Left ventricle myocardium inferior (tissue), 1 donor: Measurements from ENCODE around the gene EIF2B5. TPM values are rescaled to one million over a fixed set of nuclear protein-coding genes. Genes with fewer than 3 reads are reported as not detected.
"Not testable (repeated sequence)": the region's sequence is repeated elsewhere in the genome, so short reads cannot be mapped to it uniquely, and the experiment has no call there.

Source experiments
- DNase-seq: peaks from one replicate; pipeline ENCODE4 v3.0.0-alpha.2; 2020
- H3K27ac ChIP-seq: fragments of 200-600 bp; replicated peaks from 2 replicates; pipeline ENCODE4 v1.8.0; 2021
- H3K27me3 ChIP-seq: fragments of 200-600 bp; 2 replicates; pipeline ENCODE4 v1.8.0; 2021; ENCODE audit warnings: low read depth
- H3K36me3 ChIP-seq: fragments of 200-600 bp; 2 replicates; pipeline ENCODE4 v1.8.0; 2021
- H3K4me1 ChIP-seq: fragments of 200-600 bp; 2 replicates; pipeline ENCODE4 v1.8.0; 2021
- H3K4me3 ChIP-seq: fragments of 200-600 bp; 2 replicates; pipeline ENCODE4 v1.8.0; 2021; ENCODE audit warnings: mild to moderate bottlenecking, moderate library complexity
- H3K9me3 ChIP-seq: fragments of 200-600 bp; replicated peaks from 2 replicates; pipeline ENCODE4 v1.8.0; 2021
- intact Hi-C: fragments of 100-400 bp; cut with micrococcal nuclease; formaldehyde crosslinking; loops from one replicate; pipeline ENCODE4 v1.11.0; 2022
- total RNA-seq: library from RNA; stranded (reverse); fragmentation: NEBNext Ultra II Directional; extraction: Animal tissue kit (Norgen Biotek cat#: 25700); gene quantifications from one replicate; pipeline ENCODE4 v1.2.1, GENCODE V29; 2021
- TF ChIP-seq, protein P1 (sequence below): fragments of 200-600 bp; IDR thresholded peaks from 2 replicates; pipeline ENCODE4 v1.8.0; 2021; ENCODE audit warnings: antibody characterized with exemption, mild to moderate bottlenecking, borderline replicate concordance
- donor health status: DM: no; HTN: yes; CAD: no; lungs with severe emphysema.

Gene EIF2B5
- total RNA-seq, 1 donor from 2014 or later: 32.1 TPM

DNA sequence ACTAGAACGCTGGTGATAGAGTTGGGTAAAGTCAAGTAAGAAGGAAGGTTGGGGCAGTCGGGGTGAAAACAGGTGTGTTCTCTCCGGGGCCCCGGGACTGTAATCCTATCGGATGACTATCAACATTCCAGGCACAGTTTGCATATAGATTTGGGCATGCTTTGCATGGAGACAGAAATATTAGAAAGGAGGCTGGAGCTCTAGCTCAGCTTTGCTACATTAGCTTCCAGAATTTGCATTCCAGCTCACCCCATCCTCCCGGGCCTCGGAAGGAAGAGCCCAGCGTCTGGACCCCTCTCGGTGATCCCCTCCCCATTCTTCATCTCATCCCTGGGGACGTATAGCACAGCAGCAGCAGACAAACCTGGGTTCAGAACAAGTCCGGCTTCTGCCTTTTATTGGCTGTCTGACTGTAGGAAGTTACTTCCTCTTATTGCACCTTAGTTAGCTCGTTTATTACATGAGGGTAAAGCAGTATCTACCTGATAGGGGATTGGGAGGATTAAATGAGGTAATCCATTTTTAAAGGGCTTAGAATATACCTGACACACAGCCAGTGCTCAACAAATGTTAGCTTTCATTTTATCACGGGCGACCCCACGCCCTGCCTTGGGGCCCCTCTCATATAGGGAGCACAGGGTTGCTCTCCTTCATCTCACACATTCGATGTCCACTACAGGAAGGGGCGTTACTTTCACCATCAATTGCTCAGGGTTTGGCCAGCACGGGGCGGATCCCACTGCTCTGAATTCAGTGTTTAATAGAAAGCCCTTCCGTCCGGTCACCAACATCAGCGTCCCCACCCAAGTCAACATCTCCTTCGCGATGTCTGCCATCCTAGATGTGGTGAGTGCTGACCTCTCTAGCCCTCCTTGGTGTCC, 35.1 kb upstream of the EIF2B5 start:
- peaks cover 21% of the 10 kb centered on the region for H3K27me3 ChIP-seq
- no peak overlapping the region for H3K4me3 ChIP-seq
- intact Hi-C loops: no loop called here
- no peaks in the 10 kb centered on the region for H3K36me3 ChIP-seq
- H3K4me1 ChIP-seq: no peaks in the 10 kb centered on the region
- H3K27ac ChIP-seq: no peak overlapping the region
- TF ChIP-seq, protein P1, sequence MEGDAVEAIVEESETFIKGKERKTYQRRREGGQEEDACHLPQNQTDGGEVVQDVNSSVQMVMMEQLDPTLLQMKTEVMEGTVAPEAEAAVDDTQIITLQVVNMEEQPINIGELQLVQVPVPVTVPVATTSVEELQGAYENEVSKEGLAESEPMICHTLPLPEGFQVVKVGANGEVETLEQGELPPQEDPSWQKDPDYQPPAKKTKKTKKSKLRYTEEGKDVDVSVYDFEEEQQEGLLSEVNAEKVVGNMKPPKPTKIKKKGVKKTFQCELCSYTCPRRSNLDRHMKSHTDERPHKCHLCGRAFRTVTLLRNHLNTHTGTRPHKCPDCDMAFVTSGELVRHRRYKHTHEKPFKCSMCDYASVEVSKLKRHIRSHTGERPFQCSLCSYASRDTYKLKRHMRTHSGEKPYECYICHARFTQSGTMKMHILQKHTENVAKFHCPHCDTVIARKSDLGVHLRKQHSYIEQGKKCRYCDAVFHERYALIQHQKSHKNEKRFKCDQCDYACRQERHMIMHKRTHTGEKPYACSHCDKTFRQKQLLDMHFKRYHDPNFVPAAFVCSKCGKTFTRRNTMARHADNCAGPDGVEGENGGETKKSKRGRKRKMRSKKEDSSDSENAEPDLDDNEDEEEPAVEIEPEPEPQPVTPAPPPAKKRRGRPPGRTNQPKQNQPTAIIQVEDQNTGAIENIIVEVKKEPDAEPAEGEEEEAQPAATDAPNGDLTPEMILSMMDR: no peak
- H3K9me3 ChIP-seq: no peaks in the 10 kb centered on the region
- no peak for DNase-seq

DNA sequence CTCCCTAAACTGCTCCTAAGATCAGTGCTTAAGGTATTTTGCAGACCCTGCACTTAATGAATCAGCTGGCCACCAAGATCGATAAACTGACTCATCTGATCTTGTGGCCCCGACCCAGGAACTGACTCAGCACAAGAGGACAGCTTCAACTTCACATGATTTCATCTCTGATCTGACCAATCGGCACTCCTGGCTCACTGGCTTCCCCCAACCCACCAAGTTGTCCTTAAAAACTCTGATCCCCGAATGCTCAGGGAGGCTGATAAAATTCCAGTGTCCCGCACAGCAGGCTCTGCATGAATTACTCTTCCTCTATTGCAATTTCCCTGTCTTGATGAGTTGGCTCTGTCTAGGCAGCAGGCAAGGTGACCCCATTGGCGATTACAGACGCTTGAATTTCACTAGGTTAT, 24.8 kb upstream of the EIF2B5 start:
- Histone ChIP-seq H3K36me3 (no peaks in the 10 kb centered on the region), H3K4me3 (no peak overlapping the region), H3K27ac (no peak overlapping the region), H3K27me3 (peaks cover 14% of the 10 kb centered on the region), H3K4me1 (no peaks in the 10 kb centered on the region), H3K9me3 (no peaks in the 10 kb centered on the region)
- no peak for DNase-seq
- intact Hi-C loops: no loop called here
- TF ChIP-seq, protein P1: no peak

DNA sequence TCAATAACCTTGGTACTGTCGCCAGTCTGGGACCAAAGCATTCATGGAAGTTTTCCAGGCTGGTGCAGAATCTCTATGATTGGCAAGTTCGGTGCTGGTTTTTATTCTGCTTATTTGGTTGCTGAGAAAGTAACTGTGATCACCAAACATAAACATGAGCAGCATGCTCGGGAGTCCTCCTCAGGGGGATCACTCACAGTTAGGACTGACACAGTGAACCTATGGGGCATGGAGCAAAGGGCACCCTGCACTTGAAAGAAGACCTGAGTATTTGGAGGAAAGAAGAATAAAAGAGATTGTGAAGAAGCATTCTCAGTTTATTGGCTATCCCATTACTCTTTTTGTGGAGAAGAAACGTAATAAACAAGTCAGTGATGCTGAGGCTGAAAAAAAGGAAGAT, 19.1 kb upstream of the EIF2B5 start:
- TF ChIP-seq, protein P1: no peak
- Histone ChIP-seq H3K36me3 (no peaks in the 10 kb centered on the region), H3K27me3 (peaks cover 10% of the 10 kb centered on the region), H3K4me1 (no peaks in the 10 kb centered on the region), H3K4me3 (no peak overlapping the region), H3K27ac (no peak overlapping the region), H3K9me3 (no peaks in the 10 kb centered on the region)
- no peak for DNase-seq
- intact Hi-C loops: no loop called here

DNA sequence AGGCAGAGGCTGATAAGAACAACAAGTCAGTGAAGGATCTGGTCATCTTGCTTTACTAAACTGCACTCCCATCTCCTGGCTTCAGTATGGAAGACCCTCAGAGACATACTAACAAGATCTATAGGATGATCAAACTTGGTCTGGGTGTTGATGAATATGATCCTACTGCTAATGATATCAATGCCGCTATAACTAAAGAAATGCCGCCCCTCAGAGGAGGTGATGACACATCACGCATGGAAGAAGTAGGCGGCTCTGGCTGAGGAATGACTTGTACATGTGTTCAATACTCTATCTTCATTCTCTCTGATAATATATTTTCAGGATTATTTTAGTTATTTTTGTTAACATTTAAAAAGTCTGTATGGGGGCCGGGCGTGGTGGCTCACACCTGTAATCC, 17.5 kb upstream of the EIF2B5 start:
- intact Hi-C loops: no loop called here
- DNase-seq: no peak
- H3K27me3 ChIP-seq: no peaks in the 10 kb centered on the region
- TF ChIP-seq, protein P1: no peak
- H3K4me3 ChIP-seq: no peak overlapping the region
- no peaks in the 10 kb centered on the region for H3K36me3 ChIP-seq
- no peak overlapping the region for H3K27ac ChIP-seq
- no peaks in the 10 kb centered on the region for H3K4me1 ChIP-seq
- no peaks in the 10 kb centered on the region for H3K9me3 ChIP-seq

DNA sequence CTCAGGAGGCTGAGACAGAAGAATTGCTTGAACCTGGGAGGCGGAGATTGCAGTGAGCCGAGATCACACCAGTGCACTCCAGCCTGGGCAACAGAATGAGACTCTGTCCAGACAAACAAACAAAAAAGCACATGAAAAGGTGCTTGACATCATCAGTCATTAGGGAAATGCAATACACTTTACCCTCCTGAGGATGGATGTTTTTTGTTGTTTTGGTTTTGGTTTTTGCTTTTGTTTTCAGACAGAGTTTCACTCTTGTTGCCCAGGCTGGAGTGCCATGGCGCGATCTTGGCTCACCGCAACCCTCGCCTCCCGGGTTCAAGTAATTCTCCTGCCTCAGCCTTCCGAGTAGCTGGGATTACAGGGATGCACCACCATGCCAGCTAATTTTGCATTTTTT, 14.1 kb upstream of the EIF2B5 start:
- H3K9me3 ChIP-seq, H3K27me3 ChIP-seq, H3K27ac ChIP-seq, H3K4me3 ChIP-seq, intact Hi-C loops, H3K4me1 ChIP-seq, H3K36me3 ChIP-seq, DNase-seq: not testable (repeated sequence)

DNA sequence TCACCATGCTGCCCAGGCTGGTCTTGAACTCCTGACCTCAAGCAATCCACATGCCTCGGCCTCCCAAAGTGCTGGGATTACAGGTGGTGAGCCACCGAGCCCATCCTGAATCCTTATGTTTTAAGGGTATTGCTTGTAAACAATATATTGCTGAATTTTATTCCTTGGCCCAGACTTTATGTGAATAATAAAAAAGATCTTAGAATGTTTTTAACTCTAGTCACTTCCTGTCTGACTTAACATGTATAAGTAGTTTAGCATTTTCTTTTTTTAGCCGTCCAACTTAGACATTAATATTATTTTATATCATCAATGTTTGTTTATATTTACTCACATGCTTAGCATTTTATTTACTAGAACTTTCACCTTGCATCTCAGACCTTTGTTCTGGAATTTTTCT, 9.2 kb upstream of the EIF2B5 start:
- H3K27ac ChIP-seq: no peak overlapping the region
- DNase-seq: no peak
- intact Hi-C loops: no loop called here
- no peaks in the 10 kb centered on the region for H3K9me3 ChIP-seq
- H3K4me1 ChIP-seq: no peaks in the 10 kb centered on the region
- H3K27me3 ChIP-seq: no peaks in the 10 kb centered on the region
- no peaks in the 10 kb centered on the region for H3K36me3 ChIP-seq
- no peak overlapping the region for H3K4me3 ChIP-seq
- TF ChIP-seq, protein P1: no peak
